Measurements from ENCODE around the gene DHDH. TPM values are rescaled to one million over a fixed set of nuclear protein-coding genes. Genes with fewer than 3 reads are reported as not detected.
A peak's percentile ranks its signal among the peaks of the same experiment; 100 is the strongest.
"Not testable (repeated sequence)": the region's sequence is repeated elsewhere in the genome, so short reads cannot be mapped to it uniquely, and the experiment has no call there.

DHDH gene
- 1 to 10 TPM; 3.1 to 3.2 TPM for total RNA-seq

- peaks cover 17% of the 10 kb centered on the region for H3K4me1 Mint-ChIP-seq
- ChIA-PET CTCF (interaction anchor here (1.2 to 1.6 kb wide), 6 partner anchors 15 to 60 kb away, joined by 3 to 7 read pairs (median 4); partner anchors contain the start of genes GYS1 and RUVBL2), POLR2A (interaction anchor here (0.5 to 1.2 kb wide), 3 partner anchors 21 to 123 kb away, joined by 3 to 4 read pairs (median 3); partner anchors contain the start of genes BAX and BCAT2)
- peaks cover 1% of the 10 kb centered on the region for H3K36me3 Mint-ChIP-seq (ENCODE audit: low read depth)
- H3K27ac Mint-ChIP-seq, result peak within 1 kb of the TSS; percentile 85
- H3K9me3 Mint-ChIP-seq, result no peaks in the 10 kb centered on the region
- peak within 1 kb of the TSS; percentile 79 for H3K4me3 Mint-ChIP-seq
- H3K27me3 Mint-ChIP-seq, result no peaks in the 10 kb centered on the region
- peak; percentile 92 for DNase-seq
Measured at GRCh38 chr19:48933382-48933932, at the start of gene DHDH. DHDH (plus strand) TSS chr19:48933699; CDS start chr19:48933722, 23 bp downstream.

GRCh38 chr19:48883726-48884125 is 49.8 kb upstream of the DHDH start:
- POLR2A ChIA-PET, result no interaction called here
- Mint-ChIP-seq H3K4me1 (peaks cover 6% of the 10 kb centered on the region), H3K27me3 (no peaks in the 10 kb centered on the region), H3K36me3 (ENCODE audit: low read depth) (peaks cover 8% of the 10 kb centered on the region), H3K27ac (no peak overlapping the region), H3K4me3 (no peak overlapping the region), H3K9me3 (no peaks in the 10 kb centered on the region)
- no peak for DNase-seq
- CTCF ChIA-PET, result interaction anchor here (3.5 kb wide), 1 partner anchor 12 kb away, joined by 11 read pairs; no protein-coding TSS in a partner anchor

GRCh38 chr19:48887861-48888612 is 45.5 kb upstream of the DHDH start:
- H3K27ac Mint-ChIP-seq, result no peak overlapping the region
- POLR2A ChIA-PET, result no interaction called here
- no peak for DNase-seq
- no peaks in the 10 kb centered on the region for H3K9me3 Mint-ChIP-seq
- H3K27me3 Mint-ChIP-seq, result peaks cover 3% of the 10 kb centered on the region
- peaks cover 3% of the 10 kb centered on the region for H3K4me1 Mint-ChIP-seq
- peaks cover 4% of the 10 kb centered on the region for H3K36me3 Mint-ChIP-seq (ENCODE audit: low read depth)
- H3K4me3 Mint-ChIP-seq, result no peak overlapping the region
- CTCF ChIA-PET, result no interaction called here

GRCh38 chr19:48889496-48889895 is 44.0 kb upstream of the DHDH start:
- H3K4me1 Mint-ChIP-seq; DNase-seq; H3K4me3 Mint-ChIP-seq; H3K27me3 Mint-ChIP-seq; H3K9me3 Mint-ChIP-seq; H3K36me3 Mint-ChIP-seq (ENCODE audit: low read depth); POLR2A ChIA-PET; H3K27ac Mint-ChIP-seq; CTCF ChIA-PET: not testable (repeated sequence)

GRCh38 chr19:48890551-48890950 is 42.9 kb upstream of the DHDH start:
- no peak overlapping the region for H3K4me3 Mint-ChIP-seq
- H3K27me3 Mint-ChIP-seq, result peaks cover 13% of the 10 kb centered on the region
- no peak for DNase-seq
- CTCF ChIA-PET, result interaction anchor here (0.5 kb wide), 1 partner anchor 73 kb away, joined by 3 read pairs; no protein-coding TSS in a partner anchor
- no peaks in the 10 kb centered on the region for H3K9me3 Mint-ChIP-seq
- POLR2A ChIA-PET, result no interaction called here
- no peak overlapping the region for H3K27ac Mint-ChIP-seq
- peaks cover 3% of the 10 kb centered on the region for H3K36me3 Mint-ChIP-seq (ENCODE audit: low read depth)
- H3K4me1 Mint-ChIP-seq, result peaks cover 7% of the 10 kb centered on the region

GRCh38 chr19:48895226-48895625 is 38.3 kb upstream of the DHDH start:
- Mint-ChIP-seq H3K9me3 (no peaks in the 10 kb centered on the region), H3K27ac (no peak overlapping the region), H3K36me3 (ENCODE audit: low read depth) (peaks cover 5% of the 10 kb centered on the region), H3K27me3 (peaks cover 13% of the 10 kb centered on the region), H3K4me1 (peaks cover 29% of the 10 kb centered on the region), H3K4me3 (no peak overlapping the region)
- POLR2A ChIA-PET, result no interaction called here
- CTCF ChIA-PET, result interaction anchor here (1.1 to 2.9 kb wide), 3 partner anchors 8 to 27 kb away, joined by 3 to 11 read pairs (median 4); no protein-coding TSS in a partner anchor
- no peak for DNase-seq

GRCh38 chr19:48896191-48896720 is 37.2 kb upstream of the DHDH start:
- POLR2A ChIA-PET, result no interaction called here
- H3K4me3 Mint-ChIP-seq, result no peak overlapping the region
- no peaks in the 10 kb centered on the region for H3K9me3 Mint-ChIP-seq
- H3K27ac Mint-ChIP-seq, result peak overlapping the region; percentile 25
- peak; percentile 48 for DNase-seq
- H3K27me3 Mint-ChIP-seq, result peaks cover 11% of the 10 kb centered on the region
- H3K4me1 Mint-ChIP-seq, result peaks cover 33% of the 10 kb centered on the region
- peaks cover 11% of the 10 kb centered on the region for H3K36me3 Mint-ChIP-seq (ENCODE audit: low read depth)
- CTCF ChIA-PET, result interaction anchor here (0.6 to 2.9 kb wide), 7 partner anchors 9 to 115 kb away, joined by 3 to 11 read pairs (median 4); partner anchors contain the start of genes GYS1 and RUVBL2

GRCh38 chr19:48897181-48897580 is 36.3 kb upstream of the DHDH start:
- DNase-seq, result no peak
- Mint-ChIP-seq H3K4me1 (peaks cover 40% of the 10 kb centered on the region), H3K27ac (no peak overlapping the region), H3K36me3 (ENCODE audit: low read depth) (peaks cover 19% of the 10 kb centered on the region), H3K9me3 (no peaks in the 10 kb centered on the region), H3K4me3 (no peak overlapping the region), H3K27me3 (peaks cover 11% of the 10 kb centered on the region)
- POLR2A ChIA-PET, result no interaction called here
- CTCF ChIA-PET, result interaction anchor here (1.4 to 2.9 kb wide), 3 partner anchors 13 to 96 kb away, joined by 7 to 11 read pairs (median 7); partner anchors contain the start of genes GYS1 and RUVBL2

- DNase-seq, H3K4me3 Mint-ChIP-seq, H3K27me3 Mint-ChIP-seq, H3K9me3 Mint-ChIP-seq, POLR2A ChIA-PET: not testable (repeated sequence)
- CTCF ChIA-PET, result interaction anchor here (0.7 to 1.2 kb wide), 5 partner anchors 14 to 1500 kb away, joined by 3 to 6 read pairs (median 3); partner anchors contain the start of genes CA11 and PPP1R15A
- peaks cover 49% of the 10 kb centered on the region for H3K4me1 Mint-ChIP-seq
- peaks cover 30% of the 10 kb centered on the region for H3K36me3 Mint-ChIP-seq (ENCODE audit: low read depth)
- H3K27ac Mint-ChIP-seq, result peak overlapping the region; percentile 54
Measured at GRCh38 chr19:48899386-48899749, 34.1 kb upstream of the DHDH start.

GRCh38 chr19:48899781-48900476 is 33.6 kb upstream of the DHDH start, which contains the start of gene NUCB1:
NUCB1 (plus strand) TSS chr19:48900312; CDS start chr19:48900797, 485 bp downstream.
- peak; percentile 100 for DNase-seq
- H3K36me3 Mint-ChIP-seq (ENCODE audit: low read depth), result peaks cover 31% of the 10 kb centered on the region
- peak within 1 kb of the TSS; percentile 93 for H3K4me3 Mint-ChIP-seq
- ChIA-PET CTCF (interaction anchor here (0.8 to 1.3 kb wide), 6 partner anchors 15 to 254 kb away, joined by 3 to 6 read pairs (median 3); partner anchors contain the start of genes CA11 and PPP1R15A), POLR2A (interaction anchor here (0.7 kb wide), 1 partner anchor 110 kb away, joined by 4 read pairs; no protein-coding TSS in a partner anchor)
- peaks cover 49% of the 10 kb centered on the region for H3K4me1 Mint-ChIP-seq
- no peaks in the 10 kb centered on the region for H3K9me3 Mint-ChIP-seq
- peaks cover 1% of the 10 kb centered on the region for H3K27me3 Mint-ChIP-seq
- H3K27ac Mint-ChIP-seq, result peak within 1 kb of the TSS; percentile 97

GRCh38 chr19:48900477-48901406 is 32.8 kb upstream of the DHDH start:
- peak; percentile 45 for DNase-seq
- POLR2A ChIA-PET, result interaction anchor here (0.7 kb wide), 1 partner anchor 109 kb away, joined by 4 read pairs; no protein-coding TSS in a partner anchor
- no peaks in the 10 kb centered on the region for H3K27me3 Mint-ChIP-seq
- CTCF ChIA-PET, result interaction anchor here (0.7 to 1.3 kb wide), 10 partner anchors 13 to 633 kb away, joined by 3 to 6 read pairs (median 3); partner anchors contain the start of genes CA11 and PPP1R15A
- peak overlapping the region; percentile 97 for H3K27ac Mint-ChIP-seq
- H3K4me3 Mint-ChIP-seq, result peak overlapping the region; percentile 93
- H3K4me1 Mint-ChIP-seq, result peaks cover 47% of the 10 kb centered on the region
- H3K36me3 Mint-ChIP-seq (ENCODE audit: low read depth), result peaks cover 38% of the 10 kb centered on the region
- no peaks in the 10 kb centered on the region for H3K9me3 Mint-ChIP-seq

Data from activated CD4-positive, alpha-beta T cell treated with anti-CD3 and anti-CD28 coated beads, Interleukin-2, amount 10 ng/mL, durations not matched to agents 7 days and 5 days (primary cell).